M059J (cell line): ENCODE measurements around the gene IL20RA. TPM values are rescaled to one million over a fixed set of nuclear protein-coding genes. Genes with fewer than 3 reads are reported as not detected.

Experiments used
- total RNA-seq: library from RNA; depleted of rRNA; stranded (reverse); fragments of >200 nt; shearing (Covaris generic); gene quantifications from 2 replicates; pipeline ENCODE4 v1.2.3, GENCODE V29; 2014; rRNA removed

The IL20RA gene
- total RNA-seq, 1 experiment from 2014 or later = not detected

Other genes with a start within 250 kb of the IL20RA start
- 13.9 and 23.1 TPM in 2 replicates for gene PEX7, start 222.4 kb downstream of the IL20RA start, total RNA-seq
- gene SLC35D3, start 122.7 kb downstream of the IL20RA start, total RNA-seq = not detected in 2 replicates
- gene IL22RA2, start 128.7 kb upstream of the IL20RA start, total RNA-seq = not detected in 2 replicates
- gene IFNGR1, start 174.4 kb upstream of the IL20RA start, total RNA-seq = 74.9 and 87.3 TPM in 2 replicates